ENCODE data around the gene MGLL.

MGLL gene

GRCh38 chr3:127792541-127793292 lies 29.6 kb downstream of the MGLL start:
- intact Hi-C loops (cut with DNase I): no loop called here
- peak in 1 of 10 donors; percentile 29 for DNase-seq

- DNase-seq: peak in 2 of 10 donors; percentile 52 to 88
- intact Hi-C loops (cut with DNase I): no loop called here
Measured at GRCh38 chr3:127791221-127791913, 30.9 kb downstream of the MGLL start.

- intact Hi-C loops (cut with DNase I): no loop called here
- DNase-seq: peak in 1 of 10 donors; percentile 81
Measured at GRCh38 chr3:127790882-127791183, 31.5 kb downstream of the MGLL start.

GRCh38 chr3:127789990-127790881 lies 32.1 kb downstream of the MGLL start:
- no peak for DNase-seq
- intact Hi-C loops (cut with DNase I): no loop called here

- intact Hi-C loops (cut with DNase I): no loop called here
- DNase-seq: peak in 1 of 10 donors; percentile 65
Measured at GRCh38 chr3:127789051-127789450, 33.3 kb downstream of the MGLL start.

- DNase-seq: peak in 2 of 10 donors; percentile 38 to 68
- intact Hi-C loops (cut with DNase I): no loop called here
Measured at GRCh38 chr3:127788451-127788909, 33.8 kb downstream of the MGLL start.

- intact Hi-C loops (cut with DNase I): no loop called here
- peak in 3 of 10 donors; percentile 80 to 84 (median 84) for DNase-seq
Measured at GRCh38 chr3:127787571-127788365, 34.5 kb downstream of the MGLL start.

- DNase-seq: peak in 9 of 10 donors; percentile 41 to 93 (median 66)
- intact Hi-C loops (cut with DNase I): no loop called here
Measured at GRCh38 chr3:127787071-127787490, 35.2 kb downstream of the MGLL start.

GRCh38 chr3:127786353-127787070 lies 35.8 kb downstream of the MGLL start:
- intact Hi-C loops (cut with DNase I): no loop called here
- peak; percentile 64 to 98 (median 88) for DNase-seq

- intact Hi-C loops (cut with DNase I): no loop called here
Measured at GRCh38 chr3:127785711-127786265, 36.5 kb downstream of the MGLL start.

GRCh38 chr3:127784865-127785710 lies 37.2 kb downstream of the MGLL start:
- intact Hi-C loops (cut with DNase I): no loop called here
- DNase-seq: peak in 2 of 10 donors; percentile 46 to 52

More at GRCh38 chr3:127785711-127786265, 36.5 kb downstream of the MGLL start:
- peak in 2 of 10 donors; percentile 48 to 65 for DNase-seq

GRCh38 chr3:127784283-127784682 lies 38.0 kb downstream of the MGLL start:
- DNase-seq: peak in 2 of 10 donors; percentile 31 to 64
- intact Hi-C loops (cut with DNase I): no loop called here

GRCh38 chr3:127783642-127784160 lies 38.6 kb downstream of the MGLL start:
- peak in 2 of 10 donors; percentile 30 to 34 for DNase-seq
- intact Hi-C loops (cut with DNase I): no loop called here

GRCh38 chr3:127783166-127783565 lies 39.1 kb downstream of the MGLL start:
- DNase-seq: peak in 2 of 10 donors; percentile 53 to 74
- intact Hi-C loops (cut with DNase I): no loop called here

GRCh38 chr3:127781411-127782001 lies 40.8 kb downstream of the MGLL start:
- DNase-seq: peak in 2 of 10 donors; percentile 63 to 68
- intact Hi-C loops (cut with DNase I): no loop called here

- intact Hi-C loops (cut with DNase I): no loop called here
- DNase-seq: no peak
Measured at GRCh38 chr3:127780536-127781400, 41.5 kb downstream of the MGLL start.
